ENCODE results near the gene OR52I2. TPM values are rescaled to one million over a fixed set of nuclear protein-coding genes. Genes with fewer than 3 reads are reported as not detected.

The OR52I2 gene
- total RNA-seq, 1 donor from 2014 or later: not detected

DNA sequence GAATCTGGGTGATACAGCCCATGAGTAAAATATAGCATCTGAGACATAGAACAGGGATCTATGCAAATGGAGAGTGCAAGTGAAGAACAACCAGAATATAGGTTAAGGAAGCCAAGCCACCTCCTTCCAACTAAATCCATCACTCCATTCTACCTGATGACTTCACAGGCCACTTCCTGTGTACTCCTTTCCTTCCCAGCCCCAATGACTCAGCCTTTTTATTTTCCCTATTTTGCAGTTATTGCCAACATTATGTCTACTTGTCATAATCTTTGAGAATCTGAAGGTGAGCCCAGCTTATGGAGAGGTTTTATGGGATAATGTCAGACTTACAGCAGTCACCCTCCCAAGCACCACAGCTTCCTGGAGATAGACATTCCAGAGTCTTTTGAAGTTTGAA is 38.0 kb upstream of the OR52I2 start:
- TF ChIP-seq, protein P1, sequence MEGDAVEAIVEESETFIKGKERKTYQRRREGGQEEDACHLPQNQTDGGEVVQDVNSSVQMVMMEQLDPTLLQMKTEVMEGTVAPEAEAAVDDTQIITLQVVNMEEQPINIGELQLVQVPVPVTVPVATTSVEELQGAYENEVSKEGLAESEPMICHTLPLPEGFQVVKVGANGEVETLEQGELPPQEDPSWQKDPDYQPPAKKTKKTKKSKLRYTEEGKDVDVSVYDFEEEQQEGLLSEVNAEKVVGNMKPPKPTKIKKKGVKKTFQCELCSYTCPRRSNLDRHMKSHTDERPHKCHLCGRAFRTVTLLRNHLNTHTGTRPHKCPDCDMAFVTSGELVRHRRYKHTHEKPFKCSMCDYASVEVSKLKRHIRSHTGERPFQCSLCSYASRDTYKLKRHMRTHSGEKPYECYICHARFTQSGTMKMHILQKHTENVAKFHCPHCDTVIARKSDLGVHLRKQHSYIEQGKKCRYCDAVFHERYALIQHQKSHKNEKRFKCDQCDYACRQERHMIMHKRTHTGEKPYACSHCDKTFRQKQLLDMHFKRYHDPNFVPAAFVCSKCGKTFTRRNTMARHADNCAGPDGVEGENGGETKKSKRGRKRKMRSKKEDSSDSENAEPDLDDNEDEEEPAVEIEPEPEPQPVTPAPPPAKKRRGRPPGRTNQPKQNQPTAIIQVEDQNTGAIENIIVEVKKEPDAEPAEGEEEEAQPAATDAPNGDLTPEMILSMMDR (IDR thresholded peaks at IDR 0.05): no peak
- TF ChIP-seq EZH2 (IDR thresholded peaks at IDR 0.05): no peak
- no peak for TF ChIP-seq EZH2phosphoT487 (IDR thresholded peaks at IDR 0.05)
- no peak overlapping the region for H3K27ac Mint-ChIP-seq
- no peaks in the 10 kb centered on the region for H3K27me3 ChIP-seq
- no peaks in the 10 kb centered on the region for H3K9me3 Mint-ChIP-seq
- no peak overlapping the region for H3K27ac ChIP-seq
- no peaks in the 10 kb centered on the region for H3K36me3 ChIP-seq
- no peak overlapping the region for H3K4me3 ChIP-seq
- no peaks in the 10 kb centered on the region for H3K4me1 Mint-ChIP-seq
- H3K4me2 ChIP-seq: no peak overlapping the region
- no peaks in the 10 kb centered on the region for H3K9me3 ChIP-seq (ENCODE audit: low read depth)
- DNase-seq (ENCODE audit: low spot score): no peak
- no peak overlapping the region for H3K9ac ChIP-seq
- H2AFZ ChIP-seq (replicated peaks): no peak overlapping the region
- H3K4me3 Mint-ChIP-seq: no peak overlapping the region
- no peaks in the 10 kb centered on the region for H3K4me1 ChIP-seq
- no peaks in the 10 kb centered on the region for H4K20me1 ChIP-seq (ENCODE audit: low read depth)
- no peaks in the 10 kb centered on the region for H3K79me2 ChIP-seq (ENCODE audit: low read depth)
- no peaks in the 10 kb centered on the region for H3K27me3 Mint-ChIP-seq (ENCODE audit: insufficient read depth, low read depth)
- H3K36me3 Mint-ChIP-seq: no peaks in the 10 kb centered on the region
- no peaks in the 10 kb centered on the region for H3F3A ChIP-seq (ENCODE audit: low read depth)

DNA sequence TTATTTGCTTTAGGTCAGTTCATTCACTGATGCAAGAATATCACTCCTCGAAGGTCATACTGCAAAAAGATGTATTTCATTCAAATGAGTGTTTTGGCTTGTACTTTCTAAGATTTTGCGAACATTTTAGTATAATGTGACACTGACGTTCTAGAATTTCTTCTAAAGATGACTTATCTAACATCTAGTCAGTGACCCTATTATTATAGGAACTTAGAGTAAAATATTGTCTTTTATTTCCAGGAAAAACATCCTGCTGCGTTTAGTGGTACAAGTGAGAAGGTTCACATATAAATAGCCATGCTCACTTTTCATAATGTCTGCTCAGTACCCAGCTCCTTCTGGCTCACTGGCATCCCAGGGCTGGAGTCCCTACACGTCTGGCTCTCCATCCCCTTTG is 36.7 kb upstream of the OR52I2 start, which contains the start of gene OR52M1:
TSS of gene OR52M1 (plus strand) at position 301 of the 400 bp plus-strand sequence. CDS start at position 301, 0 bp downstream.
- Histone ChIP-seq H3K9me3 (ENCODE audit: low read depth) (no peaks in the 10 kb centered on the region), H3K4me3 (no peak within 1 kb of the TSS), H3K4me2 (no peak within 1 kb of the TSS), H3K36me3 (no peaks in the 10 kb centered on the region), H3K27me3 (no peaks in the 10 kb centered on the region), H2AFZ (replicated peaks) (no peak within 1 kb of the TSS), H4K20me1 (ENCODE audit: low read depth) (no peaks in the 10 kb centered on the region), H3K79me2 (ENCODE audit: low read depth) (no peaks in the 10 kb centered on the region), H3K9ac (no peak within 1 kb of the TSS), H3F3A (ENCODE audit: low read depth) (no peaks in the 10 kb centered on the region), H3K4me1 (no peaks in the 10 kb centered on the region), H3K27ac (no peak within 1 kb of the TSS)
- no peaks in the 10 kb centered on the region for H3K27me3 Mint-ChIP-seq (ENCODE audit: insufficient read depth, low read depth)
- H3K4me1 Mint-ChIP-seq: no peaks in the 10 kb centered on the region
- H3K36me3 Mint-ChIP-seq: no peaks in the 10 kb centered on the region
- no peaks in the 10 kb centered on the region for H3K9me3 Mint-ChIP-seq
- H3K27ac Mint-ChIP-seq: no peak within 1 kb of the TSS
- H3K4me3 Mint-ChIP-seq: no peak within 1 kb of the TSS
- no peak for DNase-seq (ENCODE audit: low spot score)
- TF ChIP-seq, protein P1 (IDR thresholded peaks at IDR 0.05): no peak
- TF ChIP-seq EZH2phosphoT487 (IDR thresholded peaks at IDR 0.05): no peak
- TF ChIP-seq EZH2 (IDR thresholded peaks at IDR 0.05): no peak

DNA sequence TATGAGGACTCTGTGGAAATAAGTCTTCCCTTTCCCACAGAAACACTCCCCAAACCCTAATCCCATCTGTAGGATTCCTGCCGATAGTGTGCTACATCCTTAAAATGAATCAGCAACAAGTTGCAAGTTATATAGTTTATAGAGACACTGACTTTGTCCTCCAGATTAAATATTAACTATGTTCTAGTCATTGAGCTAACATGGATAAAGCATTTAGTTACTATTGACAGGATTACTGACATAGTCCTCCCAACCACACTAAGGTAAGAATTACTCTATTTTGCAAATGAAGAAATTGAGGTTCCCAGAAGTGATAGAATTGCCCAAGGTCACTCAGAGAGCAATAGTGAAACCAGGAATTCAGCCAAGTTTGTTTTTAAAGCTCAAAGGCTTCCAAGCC is 34.7 kb upstream of the OR52I2 start:
- H3K79me2 ChIP-seq (ENCODE audit: low read depth): no peaks in the 10 kb centered on the region
- TF ChIP-seq EZH2 (IDR thresholded peaks at IDR 0.05) (no peak), EZH2phosphoT487 (IDR thresholded peaks at IDR 0.05) (no peak)
- TF ChIP-seq, protein P1 (IDR thresholded peaks at IDR 0.05): no peak
- no peak overlapping the region for H3K4me3 ChIP-seq
- H3K36me3 ChIP-seq: no peaks in the 10 kb centered on the region
- H4K20me1 ChIP-seq (ENCODE audit: low read depth): no peaks in the 10 kb centered on the region
- Mint-ChIP-seq H3K9me3 (peaks cover 4% of the 10 kb centered on the region), H3K27ac (no peak overlapping the region), H3K27me3 (ENCODE audit: insufficient read depth, low read depth) (peaks cover 2% of the 10 kb centered on the region), H3K4me1 (no peaks in the 10 kb centered on the region), H3K4me3 (no peak overlapping the region), H3K36me3 (no peaks in the 10 kb centered on the region)
- no peak overlapping the region for H3K9ac ChIP-seq
- no peaks in the 10 kb centered on the region for H3K27me3 ChIP-seq
- H2AFZ ChIP-seq (replicated peaks): no peak overlapping the region
- no peak for DNase-seq (ENCODE audit: low spot score)
- H3K27ac ChIP-seq: no peak overlapping the region
- H3K4me1 ChIP-seq: no peaks in the 10 kb centered on the region
- H3K4me2 ChIP-seq: no peak overlapping the region
- H3F3A ChIP-seq (ENCODE audit: low read depth): no peaks in the 10 kb centered on the region
- no peaks in the 10 kb centered on the region for H3K9me3 ChIP-seq (ENCODE audit: low read depth)

Data from neural progenitor cell (in vitro differentiated cells).